B cell (primary cell): ENCODE measurements around the gene CEBPZOS. TPM values are rescaled to one million over a fixed set of nuclear protein-coding genes. Genes with fewer than 3 reads are reported as not detected.
A peak's percentile ranks its signal among the peaks of the same experiment; 100 is the strongest.

Experiments used
- ATAC-seq: fragments of 200-7000 bp; cut with Tn5 transposase; one replicate; pipeline ENCODE4 v1.10.0; 2021; ENCODE audit warnings: low read depth, mild to moderate bottlenecking, moderate number of reproducible peaks, moderate library complexity
- CTCF ChIA-PET: fragments of 350-600 bp; sonication (Branson Sonifier 250); formaldehyde crosslinking; loops from one replicate; lab custom pipeline; 2021; ENCODE audit warnings: antibody characterized with exemption, inconsistent platforms; lab: Charles Lee
- POLR2A ChIA-PET: fragments of 350-600 bp; sonication (Branson Sonifier 250); formaldehyde crosslinking; loops from one replicate; lab custom pipeline; 2021; ENCODE audit warnings: antibody characterized with exemption; lab: Charles Lee
- DNase-seq: peaks from one replicate; pipeline ENCODE4 v3.0.0; 2013
- H2AFZ ChIP-seq: 2 replicates; pipeline ENCODE4 v1.6.1; 2012; ENCODE audit warnings: mild to moderate bottlenecking, low read depth, low read length; ENCODE audit not compliant: insufficient read depth, poor library complexity, severe bottlenecking
- H3K27ac ChIP-seq, 2 donors: 1 replicate in 1 of 2; 2 replicates in 1 of 2; pipeline ENCODE4 v1.5.1; 2012 to 2013; ENCODE audit warnings: low read length in 2 of 2, mild to moderate bottlenecking in 2 of 2, moderate library complexity in 1 of 2
- H3K27me3 ChIP-seq, 4 experiments: fragments of 200-600 bp in 1 of 4; sonication (generic) in 1 of 4; replicated peaks in 1 of 4; 1 replicate in 2 of 4; 2 replicates in 2 of 4; pipeline versions ENCODE4 v1.6.1 to v1.7.0; 2013 to 2016; ENCODE audit warnings: low read length in 3 of 4, mild to moderate bottlenecking in 2 of 4, mixed read lengths in 1 of 4, moderate library complexity in 1 of 4; ENCODE audit not compliant: insufficient read depth in 4 of 4, control insufficient read depth in 3 of 4; ENCODE audit errors: control extremely low read depth in 1 of 4
- H3K36me3 ChIP-seq, 2 experiments: replicated peaks in 1 of 2; 1 replicate in 1 of 2; 2 replicates in 1 of 2; pipeline versions ENCODE4 v1.6.1 to v1.7.1; 2013; ENCODE audit warnings: low read length in 1 of 2; ENCODE audit not compliant: insufficient read depth in 2 of 2, control insufficient read depth in 1 of 2; ENCODE audit errors: control extremely low read depth in 1 of 2, extremely low read depth in 1 of 2
- H3K4me1 ChIP-seq, 2 donors: fragments of 200-600 bp in 1 of 2; sonication (generic) in 1 of 2; 1 replicate in 1 of 2; 2 replicates in 1 of 2; pipeline versions ENCODE4 v1.5.1 to v1.6.1; 2013 to 2017; ENCODE audit warnings: low read length in 2 of 2; ENCODE audit not compliant: control insufficient read depth in 2 of 2, insufficient read depth in 2 of 2
- H3K4me2 ChIP-seq: replicated peaks from 2 replicates; pipeline ENCODE3; 2012; ENCODE audit warnings: mild to moderate bottlenecking, low read depth, low read length; ENCODE audit not compliant: poor library complexity, severe bottlenecking
- H3K4me3 ChIP-seq, 5 experiments: fragments of 200-600 bp in 1 of 5; sonication (generic) in 1 of 5; 1 replicate in 3 of 5; 2 replicates in 2 of 5; pipeline versions ENCODE4 v1.5.1 to v1.7.0; 2011 to 2016; ENCODE audit warnings: low read length in 4 of 5, mild to moderate bottlenecking in 4 of 5, low read depth in 2 of 5, control low read depth in 1 of 5, moderate library complexity in 1 of 5; ENCODE audit not compliant: insufficient read depth in 1 of 5; ENCODE audit errors: control extremely low read depth in 1 of 5, extremely low read depth in 1 of 5
- H3K79me2 ChIP-seq: fragments of 200-600 bp; sonication (generic); one replicate; pipeline ENCODE4 v1.6.0; 2016; ENCODE audit warnings: low read length; ENCODE audit not compliant: control insufficient read depth, insufficient read depth
- H3K9ac ChIP-seq: fragments of 200-600 bp; sonication (generic); 2 replicates; pipeline ENCODE4 v1.6.1; 2017; ENCODE audit warnings: mild to moderate bottlenecking, low read length, moderate library complexity
- H3K9me3 ChIP-seq, 3 donors: one replicate each; pipeline versions ENCODE4 v1.6.1 to v1.7.1; 2013; ENCODE audit warnings: low read length in 2 of 3; ENCODE audit not compliant: control insufficient read depth in 2 of 3, insufficient read depth in 1 of 3; ENCODE audit errors: control extremely low read depth in 1 of 3
- H4K20me1 ChIP-seq: 2 replicates; pipeline ENCODE4 v1.6.0; 2012; ENCODE audit warnings: mild to moderate bottlenecking, low read length; ENCODE audit not compliant: insufficient read depth, control insufficient read depth, poor library complexity, severe bottlenecking
- H3K27ac Mint-ChIP-seq: one replicate; pipeline ENCODE4 v1.8.0; 2021; ENCODE audit warnings: mixed read lengths
- H3K27me3 Mint-ChIP-seq: one replicate; pipeline ENCODE4 v1.8.0; 2021; ENCODE audit warnings: mixed read lengths
- H3K4me1 Mint-ChIP-seq: one replicate; pipeline ENCODE4 v1.8.0; 2021; ENCODE audit warnings: mixed read lengths
- H3K4me3 Mint-ChIP-seq: one replicate; pipeline ENCODE4 v1.8.0; 2021; ENCODE audit warnings: mixed read lengths
- H3K9me3 Mint-ChIP-seq: one replicate; pipeline ENCODE4 v1.8.0; 2022; ENCODE audit warnings: mixed read lengths; ENCODE audit not compliant: insufficient read depth
- CTCF ChIP-seq: fragments of 200-600 bp; IDR thresholded peaks from one replicate; pipeline ENCODE4 v1.8.0; 2022; ENCODE audit warnings: antibody characterized with exemption, mild to moderate bottlenecking
- EZH2 ChIP-seq: IDR thresholded peaks from 2 replicates; pipeline ENCODE4 v1.6.1; 2012; ENCODE audit warnings: borderline replicate concordance, low read depth, mild to moderate bottlenecking, moderate library complexity, low read length; ENCODE audit not compliant: insufficient read depth, poor library complexity, severe bottlenecking
- WGBS: methylation state at CpG from one replicate; pipeline ENCODE4 v1.1.5; 2013; ENCODE audit warnings: missing lambda C conversion rate; ENCODE audit not compliant: insufficient coverage; 5-methylcytosine and 5-hydroxymethylcytosine counted together
- intact Hi-C: fragments of 100-400 bp; cut with micrococcal nuclease; formaldehyde crosslinking; loops from one replicate; pipeline ENCODE4 v1.10.0; 2022
- polyA plus RNA-seq: library from polyadenylated mRNA; depleted of rRNA; stranded (reverse); fragments of >200 nt; gene quantifications from 2 replicates; pipeline ENCODE4 v1.2.3, GENCODE V29; 2012
- total RNA-seq, 2 donors: library from RNA; stranded (reverse); fragments of 120-200 nt in 1 of 2; gene quantifications; 1 replicate in 1 of 2; 2 replicates in 1 of 2; pipeline versions ENCODE4 v1.2.3 to v1.2.4, GENCODE V29; 2013 to 2022

Gene CEBPZOS
- total and polyA plus RNA-seq, 2 donors (not counting 1 experiment from before 2014, with no cell fraction given): 17.6 to 36.7 TPM

GRCh38 chr2:37198681-37199065 is 2.4 kb downstream of the CEBPZOS start:
- peaks cover 0 to 5% (median 0%) of the 10 kb centered on the region in 3 donors for H3K9me3 ChIP-seq
- H4K20me1 ChIP-seq: no peaks in the 10 kb centered on the region
- Mint-ChIP-seq H3K9me3 (peaks cover 2% of the 10 kb centered on the region), H3K4me3 (no peak overlapping the region), H3K27me3 (no peaks in the 10 kb centered on the region), H3K27ac (no peak overlapping the region), H3K4me1 (peaks cover 22% of the 10 kb centered on the region)
- ATAC-seq: no peak
- peaks cover 41% of the 10 kb centered on the region for H3K79me2 ChIP-seq
- H3K4me2 ChIP-seq: no peak overlapping the region
- no peak for DNase-seq
- TF ChIP-seq CTCF (no peak), EZH2 (no peak)
- no peak overlapping the region for H3K27ac ChIP-seq
- H3K4me3 ChIP-seq: no peak overlapping the region
- ChIA-PET CTCF (no interaction called here), POLR2A (no interaction called here)
- H3K4me1 ChIP-seq: peaks cover 16 to 24% of the 10 kb centered on the region in 2 donors
- no peak overlapping the region for H3K9ac ChIP-seq
- WGBS: 96% methylated on average over 4 of the region's 8 CpGs
- intact Hi-C loops: loop anchor here (5.0 kb wide), 1 partner anchor 41 kb away; the partner anchor contains the start of gene EIF2AK2
- H3K27me3 ChIP-seq: no peaks in the 10 kb centered on the region
- peaks cover 5 to 21% of the 10 kb centered on the region in 2 experiments for H3K36me3 ChIP-seq
- no peak overlapping the region for H2AFZ ChIP-seq

GRCh38 chr2:37201208-37201607 is 4.9 kb downstream of the CEBPZOS start:
- H3K9me3 ChIP-seq: peaks cover 0 to 3% (median 2%) of the 10 kb centered on the region in 3 donors
- intact Hi-C loops: no loop called here
- WGBS: no CpG with 5 or more reads among the region's 1 CpG
- peaks cover 65% of the 10 kb centered on the region for H3K79me2 ChIP-seq
- ATAC-seq (no peak), DNase-seq (no peak)
- H3K4me3 ChIP-seq: no peak overlapping the region
- TF ChIP-seq CTCF: no peak
- no peak for TF ChIP-seq EZH2
- no peaks in the 10 kb centered on the region for H3K27me3 Mint-ChIP-seq
- no peaks in the 10 kb centered on the region for H3K27me3 ChIP-seq
- peaks cover 16 to 17% of the 10 kb centered on the region in 2 donors for H3K4me1 ChIP-seq
- CTCF ChIA-PET: no interaction called here
- no peak overlapping the region for H2AFZ ChIP-seq
- H3K4me3 Mint-ChIP-seq: no peak overlapping the region
- no peak overlapping the region for H3K4me2 ChIP-seq
- no peak overlapping the region for H3K27ac Mint-ChIP-seq
- peaks cover 9 to 38% of the 10 kb centered on the region in 2 experiments for H3K36me3 ChIP-seq
- no peak overlapping the region for H3K9ac ChIP-seq
- POLR2A ChIA-PET: no interaction called here
- peaks cover 5% of the 10 kb centered on the region for H3K9me3 Mint-ChIP-seq
- peak overlapping the region in 1 of 2 donors; percentile 31 for H3K27ac ChIP-seq
- peaks cover 21% of the 10 kb centered on the region for H3K4me1 Mint-ChIP-seq
- no peaks in the 10 kb centered on the region for H4K20me1 ChIP-seq
